ENCODE measurements around the gene TLCD3A.

Gene TLCD3A

GRCh38 chr17:699345-699744 is 33.1 kb upstream of the TLCD3A start:
- Histone ChIP-seq H3K4me3 (ENCODE audit: low read depth, low read length, poor library complexity, severe bottlenecking) (no peak overlapping the region), H3K27me3 (ENCODE audit: insufficient read depth, low read length) (no peaks in the 10 kb centered on the region), H3K9me3 (ENCODE audit: low read length) (no peaks in the 10 kb centered on the region), H3K27ac (ENCODE audit: low read depth, low read length, poor library complexity, severe bottlenecking) (no peak overlapping the region), H3F3A (ENCODE audit: insufficient read depth, low read length) (no peaks in the 10 kb centered on the region), H3K4me2 (ENCODE audit: low read length) (no peak overlapping the region), H3K36me3 (ENCODE audit: insufficient read depth, low read length) (peaks cover 36% of the 10 kb centered on the region), H2AFZ (ENCODE audit: low read length) (no peak overlapping the region), H3K79me2 (ENCODE audit: insufficient read depth, low read length) (no peaks in the 10 kb centered on the region), H3K9me2 (ENCODE audit: low read depth, low read length) (no peaks in the 10 kb centered on the region), H3K4me1 (ENCODE audit: insufficient read depth, low read length, severe bottlenecking) (no peaks in the 10 kb centered on the region), H4K20me1 (ENCODE audit: insufficient read depth, low read length) (peaks cover 1% of the 10 kb centered on the region; the same call in 1 of the 2 replicates), H3K9ac (ENCODE audit: low read length) (no peak overlapping the region)
- TF ChIP-seq EZH2 (IDR thresholded peaks at IDR 0.05; ENCODE audit: borderline replicate concordance, low read length) (no peak), CTCF (IDR thresholded peaks at IDR 0.05; ENCODE audit: low read length) (no peak)

- H3K4me2 ChIP-seq (ENCODE audit: low read length) = no peak overlapping the region
- no peaks in the 10 kb centered on the region for H3K27me3 ChIP-seq (ENCODE audit: insufficient read depth, low read length)
- no peak overlapping the region for H3K27ac ChIP-seq (ENCODE audit: low read depth, low read length, poor library complexity, severe bottlenecking)
- TF ChIP-seq CTCF (IDR thresholded peaks at IDR 0.05; ENCODE audit: low read length) = peak; percentile 70
- no peak for TF ChIP-seq EZH2 (IDR thresholded peaks at IDR 0.05; ENCODE audit: borderline replicate concordance, low read length)
- no peak overlapping the region for H3K9ac ChIP-seq (ENCODE audit: low read length)
- no peak overlapping the region for H2AFZ ChIP-seq (ENCODE audit: low read length)
- peaks cover 31% of the 10 kb centered on the region for H3K36me3 ChIP-seq (ENCODE audit: insufficient read depth, low read length)
- no peaks in the 10 kb centered on the region for H3K9me3 ChIP-seq (ENCODE audit: low read length)
- no peak overlapping the region for H3K4me3 ChIP-seq (ENCODE audit: low read depth, low read length, poor library complexity, severe bottlenecking)
- H3F3A ChIP-seq (ENCODE audit: insufficient read depth, low read length) = no peaks in the 10 kb centered on the region
- peaks cover 3% of the 10 kb centered on the region; the same call in 1 of the 2 replicates for H4K20me1 ChIP-seq (ENCODE audit: insufficient read depth, low read length)
- H3K4me1 ChIP-seq (ENCODE audit: insufficient read depth, low read length, severe bottlenecking) = no peaks in the 10 kb centered on the region
- H3K79me2 ChIP-seq (ENCODE audit: insufficient read depth, low read length) = no peaks in the 10 kb centered on the region
- H3K9me2 ChIP-seq (ENCODE audit: low read depth, low read length) = no peaks in the 10 kb centered on the region
Measured at GRCh38 chr17:700504-701094, 31.8 kb upstream of the TLCD3A start.

- Histone ChIP-seq H3K79me2 (ENCODE audit: insufficient read depth, low read length) (no peaks in the 10 kb centered on the region), H3F3A (ENCODE audit: insufficient read depth, low read length) (no peaks in the 10 kb centered on the region), H3K9me2 (ENCODE audit: low read depth, low read length) (no peaks in the 10 kb centered on the region), H3K9ac (ENCODE audit: low read length) (no peak overlapping the region), H3K4me3 (ENCODE audit: low read depth, low read length, poor library complexity, severe bottlenecking) (no peak overlapping the region), H3K27me3 (ENCODE audit: insufficient read depth, low read length) (no peaks in the 10 kb centered on the region), H4K20me1 (ENCODE audit: insufficient read depth, low read length) (peaks cover 3% of the 10 kb centered on the region; the same call in 1 of the 2 replicates), H2AFZ (ENCODE audit: low read length) (no peak overlapping the region), H3K27ac (ENCODE audit: low read depth, low read length, poor library complexity, severe bottlenecking) (no peak overlapping the region), H3K9me3 (ENCODE audit: low read length) (no peaks in the 10 kb centered on the region), H3K4me2 (ENCODE audit: low read length) (no peak overlapping the region), H3K36me3 (ENCODE audit: insufficient read depth, low read length) (peaks cover 29% of the 10 kb centered on the region), H3K4me1 (ENCODE audit: insufficient read depth, low read length, severe bottlenecking) (no peaks in the 10 kb centered on the region)
- TF ChIP-seq CTCF (IDR thresholded peaks at IDR 0.05; ENCODE audit: low read length) (no peak), EZH2 (IDR thresholded peaks at IDR 0.05; ENCODE audit: borderline replicate concordance, low read length) (no peak)
Measured at GRCh38 chr17:703081-703875, 29.1 kb upstream of the TLCD3A start.
